Testis (tissue), 3 donors: ENCODE data around the gene CA5A. TPM values are rescaled to one million over a fixed set of nuclear protein-coding genes. Genes with fewer than 3 reads are reported as not detected.
A peak's percentile ranks its signal among the peaks of the same experiment; 100 is the strongest.
"Not testable (repeated sequence)": the region's sequence is repeated elsewhere in the genome, so short reads cannot be mapped to it uniquely, and the experiment has no call there.

Experiments
- DNase-seq: peaks from one replicate; pipeline ENCODE4 v3.0.0-alpha.2; 2019
- H3K27ac ChIP-seq, 2 donors: fragments of 200-600 bp; sonication (generic); one replicate each; pipeline ENCODE4 v1.5.1; 2019
- H3K27me3 ChIP-seq: fragments of 200-600 bp; sonication (generic); one replicate; pipeline ENCODE4 v1.5.1; 2019
- H3K36me3 ChIP-seq: fragments of 200-600 bp; sonication (generic); one replicate; pipeline ENCODE4 v1.5.1; 2017; ENCODE audit warnings: low read depth; ENCODE audit errors: missing control alignments
- H3K4me1 ChIP-seq: fragments of 200-600 bp; sonication (generic); one replicate; pipeline ENCODE4 v1.5.1; 2019
- H3K4me3 ChIP-seq, 2 donors: fragments of 200-600 bp; sonication (generic); one replicate each; pipeline ENCODE4 v1.5.1; 2017 to 2019
- H3K9me3 ChIP-seq: fragments of 200-600 bp; sonication (generic); one replicate; pipeline ENCODE4 v1.5.1; 2017
- POLR2A ChIP-seq: fragments of 450-650 bp; IDR thresholded peaks from one replicate; pipeline ENCODE4 v1.6.1; 2017; ENCODE audit warnings: antibody characterized with exemption, mild to moderate bottlenecking, moderate library complexity
- WGBS, 2 donors: methylation state at CpG; one replicate each; pipeline ENCODE4 v1.1.5; 2018; 5-methylcytosine and 5-hydroxymethylcytosine counted together
- intact Hi-C: fragments of 100-400 bp; cut with DNase I; formaldehyde crosslinking; loops from one replicate; pipeline ENCODE4 v1.15.1; 2023; ENCODE audit warnings: low total_unique reads
- polyA plus RNA-seq: library from polyadenylated mRNA; stranded (reverse); fragments of 350-450 nt; fragmentation: Illumina TruSeq; extraction: RNeasy Lipid Tissue Mini Kit (QIAGEN cat#74804); gene quantifications from one replicate; pipeline ENCODE4 v1.2.3, GENCODE V29; 2014; ENCODE audit warnings: low read depth, low replicate concordance; ENCODE audit not compliant: insufficient read depth
- total RNA-seq, 2 donors: library from RNA; depleted of rRNA; stranded (reverse); fragments of >200 nt; gene quantifications; one replicate each; pipeline ENCODE4 v1.2.3, GENCODE V29; 2016
- TF ChIP-seq, protein P1 (sequence below), 3 experiments: fragments of 450-650 bp in 2 of 3; fragments of 200-600 bp in 1 of 3; sonication (generic) in 1 of 3; IDR thresholded peaks; one replicate each; pipeline ENCODE4 v1.5.1; 2016 to 2019; ENCODE audit warnings: antibody characterized with exemption in 3 of 3, mild to moderate bottlenecking in 2 of 3, moderate library complexity in 1 of 3

CA5A gene
- total and polyA plus RNA-seq, 3 donors from 2014 or later: not detected

DNA sequence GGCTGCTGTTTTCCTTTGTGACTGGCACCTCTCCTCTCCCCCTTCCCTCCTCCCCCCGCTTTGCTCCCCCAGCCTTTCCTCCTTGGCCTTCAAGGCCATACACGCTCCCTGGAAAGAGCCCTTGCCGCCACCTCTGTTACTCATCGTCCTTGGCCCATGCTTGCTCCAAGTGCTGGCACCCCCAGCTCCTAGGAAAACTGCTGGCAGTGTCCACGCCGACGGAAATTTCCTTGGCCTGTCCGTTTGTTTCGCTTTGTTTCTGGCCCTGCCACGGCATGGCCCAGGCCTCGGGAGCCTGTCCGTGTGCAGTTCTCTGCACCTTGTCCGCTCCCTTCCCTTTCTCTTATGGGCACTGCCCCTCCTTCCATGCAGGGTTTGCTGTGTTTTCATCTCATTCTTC lies 18.0 kb downstream of the CA5A start:
- Histone ChIP-seq H3K27me3 (no peaks in the 10 kb centered on the region), H3K4me3 (no peak overlapping the region), H3K36me3 (no peaks in the 10 kb centered on the region), H3K27ac (peak overlapping the region; percentile 59 to 68), H3K9me3 (no peaks in the 10 kb centered on the region), H3K4me1 (peaks cover 33% of the 10 kb centered on the region)
- peak; percentile 66 for DNase-seq
- intact Hi-C loops: no loop called here
- TF ChIP-seq, protein P1, sequence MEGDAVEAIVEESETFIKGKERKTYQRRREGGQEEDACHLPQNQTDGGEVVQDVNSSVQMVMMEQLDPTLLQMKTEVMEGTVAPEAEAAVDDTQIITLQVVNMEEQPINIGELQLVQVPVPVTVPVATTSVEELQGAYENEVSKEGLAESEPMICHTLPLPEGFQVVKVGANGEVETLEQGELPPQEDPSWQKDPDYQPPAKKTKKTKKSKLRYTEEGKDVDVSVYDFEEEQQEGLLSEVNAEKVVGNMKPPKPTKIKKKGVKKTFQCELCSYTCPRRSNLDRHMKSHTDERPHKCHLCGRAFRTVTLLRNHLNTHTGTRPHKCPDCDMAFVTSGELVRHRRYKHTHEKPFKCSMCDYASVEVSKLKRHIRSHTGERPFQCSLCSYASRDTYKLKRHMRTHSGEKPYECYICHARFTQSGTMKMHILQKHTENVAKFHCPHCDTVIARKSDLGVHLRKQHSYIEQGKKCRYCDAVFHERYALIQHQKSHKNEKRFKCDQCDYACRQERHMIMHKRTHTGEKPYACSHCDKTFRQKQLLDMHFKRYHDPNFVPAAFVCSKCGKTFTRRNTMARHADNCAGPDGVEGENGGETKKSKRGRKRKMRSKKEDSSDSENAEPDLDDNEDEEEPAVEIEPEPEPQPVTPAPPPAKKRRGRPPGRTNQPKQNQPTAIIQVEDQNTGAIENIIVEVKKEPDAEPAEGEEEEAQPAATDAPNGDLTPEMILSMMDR (IDR thresholded peaks at IDR 0.05): no peak
- TF ChIP-seq POLR2A: no peak
- WGBS, 2 donors: 29 to 45% methylated on average over 13 of the region's 13 CpGs

DNA sequence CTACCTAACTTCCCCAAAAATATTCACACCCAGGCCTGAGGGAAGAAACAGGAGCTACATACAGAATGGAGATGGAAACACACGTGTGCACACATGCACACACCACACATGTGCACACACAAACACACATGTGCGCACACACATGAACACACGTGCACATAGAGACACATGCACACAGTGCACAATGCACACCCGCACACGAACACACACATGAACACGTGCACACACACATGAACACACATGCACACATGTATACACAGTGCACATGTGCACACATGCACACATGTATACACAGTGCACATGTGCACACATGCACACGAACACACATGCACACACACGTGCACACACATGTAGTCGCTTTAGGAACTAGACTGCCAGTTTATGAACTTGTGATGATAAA lies 18.8 kb downstream of the CA5A start:
- no peak overlapping the region for H3K4me3 ChIP-seq
- H3K36me3 ChIP-seq: no peaks in the 10 kb centered on the region
- TF ChIP-seq POLR2A: no peak
- TF ChIP-seq, protein P1 (IDR thresholded peaks at IDR 0.05): no peak
- WGBS, 2 donors: 76 to 84% methylated on average over 7 to 9 of the region's 9 CpGs
- no peaks in the 10 kb centered on the region for H3K27me3 ChIP-seq
- no peak for DNase-seq
- intact Hi-C loops: no loop called here
- peaks cover 25% of the 10 kb centered on the region for H3K4me1 ChIP-seq
- no peak overlapping the region for H3K27ac ChIP-seq
- H3K9me3 ChIP-seq: no peaks in the 10 kb centered on the region

DNA sequence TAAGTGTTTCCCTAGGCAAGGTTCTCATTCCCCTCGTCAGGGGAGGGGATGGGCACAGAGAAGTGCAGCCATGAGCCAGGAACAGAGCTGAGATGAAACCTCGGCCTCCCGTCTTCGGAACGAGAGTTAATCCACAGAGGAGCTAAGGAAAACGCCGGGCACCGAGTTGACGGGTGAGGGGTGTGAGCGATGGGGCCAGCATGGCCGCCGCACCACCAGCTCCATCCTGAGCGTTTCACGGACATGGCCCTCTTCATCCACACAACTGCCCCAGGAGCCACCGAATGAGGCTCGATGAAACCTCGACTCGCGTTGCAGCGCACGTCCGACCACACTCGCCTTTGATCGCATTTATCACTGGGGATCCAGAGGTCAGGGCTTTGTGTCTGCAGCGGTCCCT lies 21.5 kb downstream of the CA5A start:
- Histone ChIP-seq H3K9me3 (no peaks in the 10 kb centered on the region), H3K4me1 (peaks cover 20% of the 10 kb centered on the region), H3K36me3 (no peaks in the 10 kb centered on the region), H3K27ac (no peak overlapping the region), H3K27me3 (no peaks in the 10 kb centered on the region), H3K4me3 (no peak overlapping the region)
- DNase-seq: no peak
- no peak for TF ChIP-seq POLR2A
- TF ChIP-seq, protein P1 (IDR thresholded peaks at IDR 0.05): no peak
- intact Hi-C loops: no loop called here
- 93 to 96% methylated on average over 11 to 25 of the region's 25 CpGs for WGBS, 2 donors

DNA sequence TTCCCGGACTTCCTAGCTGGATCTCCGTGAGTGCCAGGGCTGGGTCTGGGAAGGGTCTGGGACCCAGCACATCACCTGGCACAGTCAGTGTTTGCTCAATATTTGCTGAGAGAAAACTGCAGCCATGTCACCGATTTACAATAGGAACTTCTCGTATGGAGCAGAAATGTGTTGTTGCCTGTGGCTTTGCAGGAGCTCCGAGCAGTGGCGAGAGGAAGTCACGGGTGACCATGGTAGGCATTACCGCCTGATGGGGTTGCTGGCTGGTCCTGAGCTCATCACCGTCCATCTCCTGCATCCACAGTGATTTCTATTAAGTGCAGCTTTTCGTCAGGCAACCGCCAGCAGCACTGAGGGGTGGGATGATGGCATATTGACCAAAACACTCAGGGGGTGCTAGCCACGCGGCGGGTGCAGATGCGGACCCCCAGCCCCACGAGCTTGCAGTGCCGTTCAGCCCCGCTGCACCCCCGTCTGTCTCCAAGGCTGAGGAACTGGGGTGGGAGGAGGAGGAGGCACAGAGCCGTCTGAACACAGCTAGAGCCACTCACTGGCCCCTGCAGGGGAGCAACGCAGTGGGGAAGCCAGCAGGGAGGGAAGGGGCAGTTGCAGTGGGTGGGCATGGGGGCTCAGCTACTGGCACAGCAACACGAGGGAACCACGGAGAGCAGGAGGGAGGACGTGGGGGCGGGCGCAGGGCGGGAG lies 22.2 kb downstream of the CA5A start:
- intact Hi-C loops, H3K27me3 ChIP-seq, H3K36me3 ChIP-seq, H3K4me3 ChIP-seq, H3K27ac ChIP-seq, DNase-seq, H3K9me3 ChIP-seq: not testable (repeated sequence)
- WGBS, 2 donors: 83 to 88% methylated on average over 22 to 27 of the region's 27 CpGs
- H3K4me1 ChIP-seq: peaks cover 16% of the 10 kb centered on the region

DNA sequence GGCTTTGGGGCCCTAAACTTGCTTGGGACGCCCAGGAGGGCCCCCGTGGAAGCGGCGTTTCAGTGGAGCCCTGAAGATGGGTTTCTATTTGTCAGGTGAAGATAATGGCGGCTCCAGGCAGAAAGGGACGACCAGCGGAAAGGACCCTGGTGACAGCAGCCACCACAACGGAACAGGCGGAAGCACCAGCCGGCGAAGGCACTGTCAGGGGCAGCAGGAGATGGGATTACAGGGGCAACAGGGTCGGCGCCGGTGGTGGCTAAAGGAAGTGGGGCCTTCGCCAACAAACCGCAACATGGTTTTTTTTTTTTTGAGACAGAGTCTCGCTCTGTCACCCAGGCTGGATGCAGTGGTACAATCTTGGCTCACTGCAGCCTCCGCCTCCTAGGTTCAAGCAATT lies 23.6 kb downstream of the CA5A start:
- intact Hi-C loops, H3K4me3 ChIP-seq: not testable (repeated sequence)
- 87 to 89% methylated on average over 18 of the region's 18 CpGs for WGBS, 2 donors

DNA sequence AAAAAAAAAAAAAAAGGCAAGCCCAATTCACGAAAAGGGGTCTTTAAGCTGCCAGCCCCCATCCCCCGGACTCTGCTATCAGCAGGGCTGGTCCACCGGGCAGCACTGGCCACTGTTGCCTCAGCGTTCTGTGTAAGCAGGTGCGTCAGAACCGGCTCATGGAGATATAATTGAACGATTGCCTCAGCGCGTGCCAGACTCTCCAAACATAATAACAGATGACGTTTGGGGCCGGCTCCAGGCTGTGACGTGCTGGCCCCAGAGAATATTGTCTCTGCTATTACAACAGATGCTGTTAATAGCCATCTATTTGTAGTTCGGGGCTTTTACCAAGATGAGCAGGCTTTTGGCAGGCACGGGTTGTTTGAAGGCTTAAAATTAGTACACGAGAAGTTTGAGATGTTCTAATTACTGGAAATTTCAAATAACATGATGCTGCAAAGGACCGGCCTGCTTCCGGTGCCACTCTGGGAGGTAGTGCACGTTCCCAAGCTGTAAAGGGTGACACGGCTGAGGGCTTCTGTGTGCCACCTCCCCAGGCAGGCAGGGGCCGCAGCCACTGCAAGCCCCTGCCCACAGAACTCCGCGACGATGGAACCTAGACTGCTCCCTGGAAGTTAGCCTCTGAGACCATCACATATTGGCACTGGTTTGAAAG lies 25.1 kb downstream of the CA5A start:
- H3K27ac ChIP-seq, H3K4me1 ChIP-seq, H3K9me3 ChIP-seq, H3K4me3 ChIP-seq, H3K27me3 ChIP-seq, intact Hi-C loops, H3K36me3 ChIP-seq: not testable (repeated sequence)
- 47 to 57% methylated on average over 23 of the region's 23 CpGs for WGBS, 2 donors
- peak; percentile 84 for DNase-seq

More for the DNA sequence above, 23.6 kb downstream of the CA5A start:
- H3K27me3 ChIP-seq, H3K36me3 ChIP-seq, H3K27ac ChIP-seq, H3K9me3 ChIP-seq, DNase-seq, H3K4me1 ChIP-seq: not testable (repeated sequence)
